SK-N-SH (cell line): Measurements from ENCODE around the gene KRTAP4-12. TPM values are rescaled to one million over a fixed set of nuclear protein-coding genes. Genes with fewer than 3 reads are reported as not detected.
"Not testable (repeated sequence)": the region's sequence is repeated elsewhere in the genome, so short reads cannot be mapped to it uniquely, and the experiment has no call there.

ENCODE experiments used
- CTCF ChIA-PET: fragments of 300-600, 350-600 bp; formaldehyde crosslinking; extraction: SDS; loops from one replicate; lab custom pipeline; 2021; lab: Yijun Ruan, JAX
- POLR2A ChIA-PET: fragments of 350-600 bp; sonication (Branson Sonifier 250); formaldehyde crosslinking; extraction: SDS; loops from one replicate; lab custom pipeline; 2020; ENCODE audit warnings: antibody characterized with exemption, inconsistent platforms; lab: Yijun Ruan, JAX
- DNase-seq: peaks from one replicate; pipeline ENCODE4 v3.0.0; 2012
- H2AFZ ChIP-seq: fragments of 200-600 bp; sonication (generic); 2 replicates; pipeline ENCODE4 v1.8.1; 2016; ENCODE audit warnings: antibody characterized with exemption, mild to moderate bottlenecking, low read depth
- H3F3A ChIP-seq: fragments of 200-600 bp; sonication (generic); replicated peaks from 2 replicates; pipeline ENCODE3; 2016; ENCODE audit warnings: antibody characterized with exemption, mild to moderate bottlenecking; ENCODE audit not compliant: insufficient read depth
- H3K27ac ChIP-seq, 2 experiments: fragments of 200-500 bp in 1 of 2; fragments of 200-600 bp in 1 of 2; sonication (Bioruptor generic) in 1 of 2; sonication (generic), shearing (Covaris generic) in 1 of 2; 2 replicates each; pipeline versions ENCODE4 v1.5.1 to v1.6.1; 2014 to 2016; ENCODE audit warnings: low read depth in 2 of 2, inconsistent platforms in 1 of 2, low read length in 1 of 2, mild to moderate bottlenecking in 1 of 2, mixed read lengths in 1 of 2
- H3K27me3 ChIP-seq: fragments of 200-600 bp; sonication (generic), shearing (Covaris generic); 2 replicates; pipeline ENCODE4 v1.6.1; 2016; ENCODE audit warnings: mixed run types; ENCODE audit not compliant: insufficient read depth
- H3K36me3 ChIP-seq, 2 experiments: fragments of 200-500 bp in 1 of 2; fragments of 200-600 bp in 1 of 2; sonication (Bioruptor generic) in 1 of 2; sonication (generic) in 1 of 2; replicated peaks in 1 of 2; 2 replicates each; pipeline versions ENCODE3 to v1.5.1; 2014 to 2016; ENCODE audit warnings: low read length in 1 of 2, mild to moderate bottlenecking in 1 of 2; ENCODE audit not compliant: insufficient read depth in 2 of 2, control insufficient read depth in 1 of 2
- H3K4me1 ChIP-seq, 2 experiments: fragments of 200-500 bp in 1 of 2; fragments of 200-600 bp in 1 of 2; sonication (Bioruptor generic) in 1 of 2; sonication (generic), shearing (Covaris generic) in 1 of 2; 2 replicates each; pipeline versions ENCODE4 v1.5.1 to v1.6.1; 2014 to 2016; ENCODE audit warnings: low read depth in 1 of 2, low read length in 1 of 2, mixed run types in 1 of 2; ENCODE audit not compliant: insufficient read depth in 2 of 2, control insufficient read depth in 1 of 2
- H3K4me2 ChIP-seq: fragments of 200-600 bp; sonication (generic), shearing (Covaris generic); 2 replicates; pipeline ENCODE4 v1.6.1; 2017; ENCODE audit warnings: mixed run types
- H3K4me3 ChIP-seq, 2 experiments: fragments of 200-500 bp in 1 of 2; fragments of 200-600 bp in 1 of 2; sonication (Bioruptor generic) in 1 of 2; sonication (generic), shearing (Covaris generic) in 1 of 2; 2 replicates each; pipeline versions ENCODE4 v1.5.1 to v1.8.1; 2014 to 2016; ENCODE audit warnings: low read depth in 2 of 2, inconsistent platforms in 1 of 2, low read length in 1 of 2, mild to moderate bottlenecking in 1 of 2, mixed read lengths in 1 of 2, moderate library complexity in 1 of 2
- H3K79me2 ChIP-seq: fragments of 200-600 bp; sonication (generic); 2 replicates; pipeline ENCODE4 v1.8.1; 2017; ENCODE audit warnings: mild to moderate bottlenecking; ENCODE audit not compliant: insufficient read depth
- H3K9ac ChIP-seq: fragments of 200-600 bp; sonication (generic); 2 replicates; pipeline ENCODE4 v1.6.1; 2017; ENCODE audit warnings: mixed run types
- H3K9me2 ChIP-seq: fragments of 200-600 bp; sonication (generic); 2 replicates; pipeline ENCODE4 v1.6.1; 2017; ENCODE audit warnings: mixed run types
- H3K9me3 ChIP-seq: fragments of 200-600 bp; sonication (generic); 2 replicates; pipeline ENCODE4 v1.6.1; 2017; ENCODE audit warnings: mixed run types, mild to moderate bottlenecking, moderate library complexity
- H4K20me1 ChIP-seq: fragments of 200-600 bp; sonication (generic); 2 replicates; pipeline ENCODE4 v1.6.1; 2017; ENCODE audit warnings: mild to moderate bottlenecking, mixed run types; ENCODE audit not compliant: insufficient read depth
- CHD2 ChIP-seq: fragments of 150-350 bp; IDR thresholded peaks from 2 replicates; pipeline ENCODE4 v1.6.1; 2018; ENCODE audit warnings: low read length; ENCODE audit not compliant: partially characterized antibody
- ELF1 ChIP-seq: IDR thresholded peaks from 2 replicates; pipeline ENCODE4 v1.4.0; 2012
- EP300 ChIP-seq, 2 experiments: IDR thresholded peaks; 2 replicates each; pipeline versions ENCODE4 v1.4.0 to v1.6.1; 2012; ENCODE audit warnings: borderline replicate concordance in 1 of 2, low read depth in 1 of 2, low read length in 1 of 2
- EZH2phosphoT487 ChIP-seq: fragments of 200-600 bp; sonication (generic); IDR thresholded peaks from 2 replicates; pipeline ENCODE4 v1.6.1; 2017; ENCODE audit warnings: low read depth, mixed run types, mild to moderate bottlenecking, antibody characterized with exemption, moderate library complexity, borderline replicate concordance
- FOSL2 ChIP-seq: IDR thresholded peaks from 2 replicates; pipeline ENCODE4 v1.4.0; 2012; ENCODE audit warnings: low read depth, mild to moderate bottlenecking, moderate library complexity, borderline replicate concordance
- FOXJ3 ChIP-seq: sonication (generic); formaldehyde crosslinking; IDR thresholded peaks from 2 replicates; pipeline ENCODE4 v1.5.1; 2020; ENCODE audit warnings: mild to moderate bottlenecking, missing genetic modification reagents
- GABPA ChIP-seq: IDR thresholded peaks from 2 replicates; pipeline ENCODE4 v1.4.0; 2012; ENCODE audit warnings: low read depth, mild to moderate bottlenecking
- IRF3 ChIP-seq: fragments of 150-350 bp; IDR thresholded peaks from 2 replicates; pipeline ENCODE4 v1.6.1; 2016; ENCODE audit warnings: mild to moderate bottlenecking, low read depth, low read length
- JUND ChIP-seq: IDR thresholded peaks from 2 replicates; pipeline ENCODE4 v1.4.0; 2012
- MEF2A ChIP-seq: IDR thresholded peaks from 2 replicates; pipeline ENCODE4 v1.4.0; 2012; ENCODE audit warnings: low read depth, borderline replicate concordance
- NFIC ChIP-seq: IDR thresholded peaks from 2 replicates; pipeline ENCODE4 v1.4.0; 2012; ENCODE audit warnings: borderline replicate concordance
- PBX3 ChIP-seq: IDR thresholded peaks from 2 replicates; pipeline ENCODE4; 2012
- RFX5 ChIP-seq: IDR thresholded peaks from 2 replicates; pipeline ENCODE4 v1.6.1; 2012; ENCODE audit warnings: mild to moderate bottlenecking, improper control_type of control experiment, low read length
- RXRA ChIP-seq: IDR thresholded peaks from 2 replicates; pipeline ENCODE4 v1.4.0; 2012; ENCODE audit warnings: low read depth, mild to moderate bottlenecking, borderline replicate concordance
- TCF12 ChIP-seq: IDR thresholded peaks from 2 replicates; pipeline ENCODE4 v1.4.0; 2012
- TEAD4 ChIP-seq: IDR thresholded peaks from 2 replicates; pipeline ENCODE4 v1.4.0; 2012; ENCODE audit warnings: mild to moderate bottlenecking, borderline replicate concordance; ENCODE audit not compliant: insufficient read depth
- YY1 ChIP-seq: IDR thresholded peaks from 2 replicates; pipeline ENCODE4 v1.4.0; 2012; ENCODE audit warnings: low read depth, mild to moderate bottlenecking
- WGBS: methylation state at CpG from one replicate; pipeline ENCODE4 v1.1.6; 2017; ENCODE audit warnings: low lambda C conversion rate; 5-methylcytosine and 5-hydroxymethylcytosine counted together
- polyA plus RNA-seq, 3 experiments: library from polyadenylated mRNA; depleted of rRNA; stranded (reverse); fragments of >200 nt; gene quantifications; 2 replicates each; pipeline ENCODE4 v1.2.3, GENCODE V29; 2012

Gene KRTAP4-12
- polyA plus RNA-seq, 1 of the 3 experiments (the other 2 are of a cell fraction): not detected

DNA sequence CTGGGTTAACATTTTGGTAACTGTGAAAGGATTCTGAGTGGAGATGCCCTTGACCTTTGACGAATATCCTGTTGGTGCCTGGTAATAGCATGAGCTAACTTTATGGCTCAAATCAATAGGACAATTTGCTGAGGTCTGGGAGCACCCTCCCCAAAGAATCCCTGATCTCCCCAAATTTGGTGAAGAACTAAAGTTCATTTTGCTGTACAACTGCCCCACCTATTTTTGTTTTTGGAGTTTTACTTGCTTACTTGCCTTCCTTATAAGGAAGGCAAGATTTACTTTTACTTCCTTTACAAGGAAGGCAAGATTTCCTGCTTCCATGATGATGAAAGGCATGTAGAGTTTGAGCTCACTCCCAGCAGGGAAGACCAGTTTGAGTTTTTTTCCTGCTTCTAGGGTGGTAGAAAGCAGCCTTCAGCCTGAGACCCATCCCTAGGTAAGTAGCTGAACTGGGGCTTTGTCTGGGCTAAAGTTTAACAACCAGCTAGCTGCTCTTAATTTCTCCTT lies 16.0 kb downstream of the KRTAP4-12 start (continued):
- no peak for TF ChIP-seq NFIC

- H3K9me3 ChIP-seq, H3K9me2 ChIP-seq, DNase-seq, POLR2A ChIA-PET, H4K20me1 ChIP-seq, H3K27ac ChIP-seq, H2AFZ ChIP-seq, H3K27me3 ChIP-seq, H3F3A ChIP-seq, H3K4me3 ChIP-seq, H3K79me2 ChIP-seq, H3K36me3 ChIP-seq, CTCF ChIA-PET, H3K9ac ChIP-seq, H3K4me1 ChIP-seq: not testable (repeated sequence)
- peak within 1 kb of the TSS; percentile 40; the same call in 1 of the 2 replicates for H3K4me2 ChIP-seq
- 19% methylated on average over 3 of the region's 10 CpGs for WGBS
Observed at GRCh38 chr17:41105347-41105746, 18.6 kb downstream of the KRTAP4-12 start, which contains the start of gene KRTAP4-9. Gene KRTAP4-9 (plus strand): TSS chr17:41105389. CDS start chr17:41105389, 0 bp downstream.

DNA sequence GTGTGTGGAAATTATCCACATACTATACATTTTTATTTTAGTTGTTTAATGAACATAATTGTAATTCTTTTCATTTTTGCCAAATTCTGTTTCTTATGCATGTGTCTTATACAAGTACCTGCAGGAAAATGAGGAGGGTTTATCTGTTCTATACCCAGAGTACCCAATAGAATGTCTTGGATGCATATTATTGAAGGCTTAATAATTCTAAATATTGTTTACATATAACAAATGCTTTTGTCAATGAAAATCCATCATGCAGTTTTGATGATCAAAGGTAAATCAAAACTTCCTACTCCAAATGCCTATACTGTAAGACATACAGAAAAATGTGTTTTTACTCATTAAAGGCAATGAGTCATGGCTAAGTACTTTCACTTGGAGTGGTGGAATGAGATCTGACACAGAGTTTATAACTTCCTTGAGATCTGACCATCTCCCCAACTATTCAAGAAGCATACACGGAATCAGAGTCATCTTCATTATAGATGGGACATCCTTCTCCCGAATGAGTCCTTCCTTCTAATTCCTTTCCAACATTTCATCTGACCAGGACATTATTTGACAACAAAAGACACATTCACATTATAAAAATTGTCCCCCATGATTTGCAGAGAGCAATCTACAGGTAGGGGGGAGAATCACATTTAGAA lies 19.5 kb downstream of the KRTAP4-12 start:
- H3K4me3 ChIP-seq, H3K27me3 ChIP-seq, H3K27ac ChIP-seq, DNase-seq, H3F3A ChIP-seq, H3K79me2 ChIP-seq, H2AFZ ChIP-seq, H3K36me3 ChIP-seq, H3K9me3 ChIP-seq, H3K9me2 ChIP-seq, POLR2A ChIA-PET, H3K9ac ChIP-seq, CTCF ChIA-PET, H4K20me1 ChIP-seq, H3K4me1 ChIP-seq: not testable (repeated sequence)
- peak; percentile 39 for TF ChIP-seq JUND
- TF ChIP-seq TCF12: 0 out of 2 replicates have a peak, but pooled peaks have one; percentile 21
- 0 out of 4 replicates have a peak, but pooled peaks of 1 of the 2 experiments have one; percentile 16 for TF ChIP-seq EP300 (IDR thresholded peaks at IDR 0.05; ENCODE audit: borderline replicate concordance in 1 of 2, low read depth in 1 of 2, low read length in 1 of 2)
- peak; percentile 35; the same call in 1 of the 2 replicates for TF ChIP-seq FOSL2
- TF ChIP-seq PBX3: peak; percentile 37; the same call in 1 of the 2 replicates
- WGBS: 2% methylated on average over 2 of the region's 2 CpGs
- peak overlapping the region; percentile 40; the same call in 1 of the 2 replicates for H3K4me2 ChIP-seq

DNA sequence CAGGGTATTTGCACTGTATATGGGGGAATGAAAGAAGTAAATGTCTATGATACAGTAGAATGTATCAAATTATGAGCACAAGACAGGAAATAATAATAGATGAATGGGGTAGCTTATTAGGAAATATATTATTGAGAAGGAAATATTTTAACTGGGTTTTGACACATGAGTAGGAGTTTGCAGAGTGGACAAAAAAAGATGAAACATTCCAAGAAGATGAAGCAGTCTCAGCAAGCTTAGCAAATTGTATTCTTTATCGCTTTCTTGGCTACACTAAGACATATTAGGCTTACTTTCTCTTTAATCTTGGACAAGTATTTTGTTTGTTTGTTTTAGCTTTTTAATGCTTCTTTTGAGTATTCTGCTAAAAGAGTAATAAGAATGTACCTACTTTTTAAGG lies 20.1 kb downstream of the KRTAP4-12 start:
- H3K27me3 ChIP-seq: no peaks in the 10 kb centered on the region
- no peak overlapping the region for H3K4me3 ChIP-seq
- peaks cover 5% of the 10 kb centered on the region for H3F3A ChIP-seq
- no peak overlapping the region for H3K4me2 ChIP-seq
- no peak overlapping the region for H3K27ac ChIP-seq
- CTCF ChIA-PET: no interaction called here
- no peaks in the 10 kb centered on the region for H3K9me3 ChIP-seq
- POLR2A ChIA-PET: no interaction called here
- 55% methylated on average over 1 of the region's 1 CpG for WGBS
- no peaks in the 10 kb centered on the region for H3K79me2 ChIP-seq
- H3K36me3 ChIP-seq: no peaks in the 10 kb centered on the region
- H3K9ac ChIP-seq: no peak overlapping the region
- no peak for DNase-seq
- peaks cover 0 to 3% of the 10 kb centered on the region in 2 experiments; a peak in 1 of 4 replicates for H3K4me1 ChIP-seq
- H3K9me2 ChIP-seq: no peaks in the 10 kb centered on the region
- H2AFZ ChIP-seq: no peak overlapping the region
- no peaks in the 10 kb centered on the region for H4K20me1 ChIP-seq
- TF ChIP-seq GABPA (no peak), FOXJ3 (no peak), YY1 (no peak), ELF1 (no peak), EZH2phosphoT487 (no peak), IRF3 (no peak), JUND (no peak), TEAD4 (no peak), RFX5 (no peak), RXRA (no peak), CHD2 (no peak), EP300 (IDR thresholded peaks at IDR 0.05; ENCODE audit: borderline replicate concordance in 1 of 2, low read depth in 1 of 2, low read length in 1 of 2) (no peak), MEF2A (no peak), PBX3 (no peak)
